K562 (cell line): Measurements from ENCODE around the gene RASSF3. TPM values are rescaled to one million over a fixed set of nuclear protein-coding genes. Genes with fewer than 3 reads are reported as not detected.

Experiments used
- ATAC-seq: fragments of 200-7000 bp; cut with Tn5 transposase; 3 replicates; pipeline ENCODE4 v1.9.1; 2020; ENCODE audit warnings: moderate library complexity
- BruUV-seq: library from RNA; stranded (reverse); fragments of 400-500 nt; replicated peaks from 2 replicates; lab custom pipeline; 2021; lab: Mats Ljungman, UMichigan
- CTCF ChIA-PET: fragments of 300-600 bp; formaldehyde crosslinking; extraction: SDS; loops from one replicate; lab custom pipeline; 2021; ENCODE audit warnings: low intra/inter-chr PET ratio; lab: Yijun Ruan, JAX
- POLR2A ChIA-PET: fragments of 300-600, 350-650 bp; sonication (Branson Sonifier 250); formaldehyde crosslinking; extraction: SDS; loops from one replicate; lab custom pipeline; 2021; ENCODE audit warnings: antibody characterized with exemption, inconsistent platforms; lab: Yijun Ruan, JAX
- DNase-seq, 4 experiments: peaks; one replicate each; pipeline versions ENCODE4 v3.0.0 to v3.0.0-alpha.2; 2011 to 2018; ENCODE audit warnings: low spot score in 3 of 4, mixed read lengths in 3 of 4; ENCODE audit errors: extremely low read depth in 1 of 4
- FAIRE-seq: peaks from 2 replicates; lab custom pipeline; 2011; peaks lifted over from hg19 to GRCh38; lab: Jason Lieb, UNC
- H2AFZ ChIP-seq: 2 replicates; pipeline ENCODE4 v1.6.0; 2011; ENCODE audit warnings: low read depth, low read length, control low read depth, inconsistent platforms
- H3K27ac ChIP-seq: fragments of 200-600 bp; 3 replicates; pipeline ENCODE4 v1.8.0; 2011; ENCODE audit warnings: low read depth, mild to moderate bottlenecking, control low read depth, inconsistent platforms, low read length, moderate library complexity, mixed read lengths; ENCODE audit errors: extremely low read depth
- H3K27me3 ChIP-seq, 2 experiments: fragments of 300-600 bp in 1 of 2; 2 replicates in 1 of 2; 3 replicates in 1 of 2; pipeline versions ENCODE4 v1.6.0 to v1.8.0; 2011; ENCODE audit warnings: inconsistent platforms in 2 of 2, low read length in 2 of 2, mild to moderate bottlenecking in 1 of 2, mixed read lengths in 1 of 2, moderate library complexity in 1 of 2; ENCODE audit not compliant: control insufficient read depth in 2 of 2, insufficient read depth in 2 of 2
- H3K36me3 ChIP-seq: fragments of 300-600 bp; 3 replicates; pipeline ENCODE4 v1.8.0; 2011; ENCODE audit warnings: mild to moderate bottlenecking, low read length, inconsistent platforms; ENCODE audit not compliant: control insufficient read depth, insufficient read depth
- H3K4me1 ChIP-seq, 2 experiments: fragments of 200-600 bp in 1 of 2; replicated peaks in 1 of 2; 2 replicates in 1 of 2; 3 replicates in 1 of 2; pipeline versions ENCODE4 v1.5.1 to v1.8.0; 2011; ENCODE audit warnings: inconsistent platforms in 2 of 2, low read length in 2 of 2, mild to moderate bottlenecking in 1 of 2, mixed read lengths in 1 of 2, moderate library complexity in 1 of 2; ENCODE audit not compliant: control insufficient read depth in 2 of 2, insufficient read depth in 2 of 2
- H3K4me2 ChIP-seq: 2 replicates; pipeline ENCODE4 v1.6.1; 2011; ENCODE audit warnings: low read length, control low read depth, inconsistent platforms, mixed read lengths; ENCODE audit not compliant: insufficient read depth
- H3K4me3 ChIP-seq: fragments of 200-600 bp; sonication (generic), shearing (Covaris generic); 2 replicates; pipeline ENCODE4 v1.5.1; 2016; ENCODE audit warnings: control low read depth, inconsistent platforms
- H3K79me2 ChIP-seq: fragments of 200-600 bp; 3 replicates; pipeline ENCODE4 v1.8.0; 2011; ENCODE audit warnings: low read length, inconsistent platforms; ENCODE audit not compliant: control insufficient read depth, insufficient read depth
- H3K9ac ChIP-seq, 2 experiments: 2 replicates each; pipeline versions ENCODE4 v1.6.0 to v1.6.1; 2011; ENCODE audit warnings: low read depth in 2 of 2, low read length in 2 of 2, control low read depth in 1 of 2, inconsistent platforms in 1 of 2, mild to moderate bottlenecking in 1 of 2, mixed read lengths in 1 of 2; ENCODE audit not compliant: insufficient read depth in 1 of 2
- H3K9me1 ChIP-seq: one replicate; pipeline ENCODE4 v1.6.0; 2011; ENCODE audit warnings: inconsistent platforms, mild to moderate bottlenecking, low read length, moderate library complexity; ENCODE audit not compliant: control insufficient read depth, insufficient read depth
- H3K9me3 ChIP-seq: replicated peaks from 2 replicates; pipeline ENCODE4 v1.5.1; 2011; ENCODE audit warnings: low read depth, low read length, inconsistent platforms; ENCODE audit not compliant: control insufficient read depth, insufficient read depth
- H4K20me1 ChIP-seq: replicated peaks from 2 replicates; pipeline ENCODE4 v1.6.1; 2011; ENCODE audit warnings: low read length, inconsistent platforms, mixed read lengths; ENCODE audit not compliant: control insufficient read depth, insufficient read depth
- CC2D1A ChIP-seq: fragments of 450-650 bp; IDR thresholded peaks from 2 replicates; pipeline ENCODE4 v1.6.1; 2017; ENCODE audit warnings: mild to moderate bottlenecking
- CHD2 ChIP-seq: IDR thresholded peaks from 2 replicates; pipeline ENCODE4 v1.6.1; 2011; ENCODE audit warnings: low read depth, low read length
- E2F4 ChIP-seq: sonication (generic); formaldehyde crosslinking; IDR thresholded peaks from 2 replicates; pipeline ENCODE4 v1.8.0; 2022; ENCODE audit warnings: mild to moderate bottlenecking, low read depth, missing genetic modification reagents
- EHMT2 ChIP-seq: fragments of 450-650 bp; IDR thresholded peaks from 2 replicates; pipeline ENCODE4 v1.6.1; 2018; ENCODE audit warnings: antibody characterized with exemption
- FOXA3 ChIP-seq, 2 experiments: fragments of 450-650 bp in 1 of 2; sonication (generic) in 1 of 2; formaldehyde crosslinking; IDR thresholded peaks in 1 of 2; conservative IDR thresholded peaks in 1 of 2; 2 replicates each; pipeline versions ENCODE4 v1.4.0 to v1.8.0; 2020 to 2022; ENCODE audit warnings: mild to moderate bottlenecking in 2 of 2, missing genetic modification reagents in 1 of 2
- KLF13 ChIP-seq: fragments of 450-650 bp; IDR thresholded peaks from 2 replicates; pipeline ENCODE4 v1.6.1; 2016; ENCODE audit warnings: missing genetic modification characterization, low read depth, mild to moderate bottlenecking, missing compliant biosample characterization, moderate library complexity, borderline replicate concordance
- NCOA1 ChIP-seq: fragments of 450-650 bp; IDR thresholded peaks from 2 replicates; pipeline ENCODE4 v1.6.1; 2016; ENCODE audit warnings: low read depth
- NR0B1 ChIP-seq: fragments of 450-650 bp; IDR thresholded peaks from one replicate; pipeline ENCODE4 v1.6.1; 2018; ENCODE audit warnings: mild to moderate bottlenecking, moderate library complexity; ENCODE audit not compliant: partially characterized antibody
- SIRT6 ChIP-seq: IDR thresholded peaks from one replicate; pipeline ENCODE4 v1.6.1; 2012; ENCODE audit warnings: low read depth, mild to moderate bottlenecking, control low read depth, inconsistent platforms, low read length, moderate library complexity
- TAL1 ChIP-seq: fragments of 450-650 bp; IDR thresholded peaks from 2 replicates; pipeline ENCODE4 v1.6.1; 2016; ENCODE audit warnings: mild to moderate bottlenecking
- TCF7 ChIP-seq: sonication (generic); IDR thresholded peaks from 2 replicates; pipeline ENCODE4 v1.6.1; 2016; ENCODE audit warnings: antibody characterized with exemption, borderline replicate concordance
- ZBED1 ChIP-seq: IDR thresholded peaks from 2 replicates; pipeline ENCODE4 v1.6.1; 2014
- ZBTB2 ChIP-seq: fragments of 450-650 bp; IDR thresholded peaks from 2 replicates; pipeline ENCODE4 v1.6.1; 2016; ENCODE audit warnings: antibody characterized with exemption
- WGBS: fragments of 100-300 bp; shearing (Covaris generic); methylation state at CpG from one replicate; pipeline ENCODE4 v1.1.6; 2016; ENCODE audit warnings: low coverage, mixed read lengths; ENCODE audit not compliant: insufficient coverage; ENCODE audit errors: missing lambda C conversion rate; 5-methylcytosine and 5-hydroxymethylcytosine counted together
- in situ Hi-C: fragments of 300-500 bp; cut with MboI; formaldehyde crosslinking; loops from 4 replicates; pipeline ENCODE4 v1.15.0; 2018; ENCODE audit warnings: inconsistent platforms, mixed read lengths
- intact Hi-C: fragments of 100-400 bp; cut with micrococcal nuclease; formaldehyde crosslinking; loops from 2 replicates; pipeline ENCODE4 v1.14.2; 2022
- polyA plus RNA-seq, 8 experiments: library from polyadenylated mRNA; depleted of rRNA in 4 of 8; stranded (reverse) in 5 of 8; unstranded in 3 of 8; fragments of >200 nt; fragmentation: Nextera tagmentation in 2 of 8; fragmentation: Illumina TruSeq in 1 of 8; extraction: Ambion mirVana in 2 of 8; extraction: Trizol in 1 of 8; gene quantifications; 2 replicates each; pipeline versions ENCODE4 v1.2.1 to v1.2.3, GENCODE V29; 2011 to 2014; ENCODE audit warnings: inconsistent platforms in 1 of 8, missing spikeins in 1 of 8
- total RNA-seq, 7 experiments: library from RNA; depleted of rRNA in 6 of 7; stranded (reverse); fragments of >200 nt in 6 of 7; fragmentation: Illumina TruSeq in 2 of 7; extraction: Trizol in 2 of 7; gene quantifications; 2 replicates each; pipeline versions ENCODE4 v1.2.1 to v1.2.3, GENCODE V29; 2011 to 2021; ENCODE audit warnings: low replicate concordance in 1 of 7

RASSF3 gene
- total and polyA plus RNA-seq, 9 of the 15 experiments (the other 6 are each of a cell fraction or from before 2014, with no cell fraction given), result 3.7 to 39.2 (median 20.2) TPM

- Histone ChIP-seq H2AFZ (no peak overlapping the region), H3K9ac (no peak overlapping the region), H3K9me1 (no peaks in the 10 kb centered on the region), H3K27me3 (no peaks in the 10 kb centered on the region), H3K36me3 (peaks cover 42% of the 10 kb centered on the region; the same call in 2 of the 3 replicates), H3K79me2 (peaks cover 36% of the 10 kb centered on the region), H3K27ac (no peak overlapping the region), H3K4me3 (no peak overlapping the region), H3K4me2 (no peak overlapping the region), H3K9me3 (no peaks in the 10 kb centered on the region), H4K20me1 (no peaks in the 10 kb centered on the region), H3K4me1 (peaks cover 13 to 14% of the 10 kb centered on the region in 2 experiments)
- in situ Hi-C loops (no loop called here), intact Hi-C loops (no loop called here)
- FAIRE-seq (no peak), DNase-seq (no peak), ATAC-seq (no peak)
- ChIA-PET POLR2A (interaction anchor here (1.1 to 1.3 kb wide), 2 partner anchors 9 to 12 kb away, joined by 3 to 4 read pairs; no protein-coding TSS in a partner anchor), CTCF (interaction anchor here (0.6 kb wide), 1 partner anchor 45 kb away, joined by 5 read pairs; no protein-coding TSS in a partner anchor)
- no TSS peak for BruUV-seq
- TF ChIP-seq NR0B1, result no peak
- 89% methylated on average over 3 of the region's 6 CpGs for WGBS
Observed at GRCh38 chr12:64685050-64685449, 74.8 kb downstream of the RASSF3 start.

GRCh38 chr12:64685605-64686004 lies 75.3 kb downstream of the RASSF3 start:
- in situ Hi-C loops, result no loop called here
- Histone ChIP-seq H3K4me3 (no peak overlapping the region), H3K9me3 (no peaks in the 10 kb centered on the region), H3K9ac (no peak overlapping the region), H3K27ac (no peak overlapping the region), H3K36me3 (peaks cover 42% of the 10 kb centered on the region; the same call in 2 of the 3 replicates), H2AFZ (no peak overlapping the region), H3K4me2 (no peak overlapping the region), H3K79me2 (peaks cover 31% of the 10 kb centered on the region), H3K4me1 (peaks cover 8 to 11% of the 10 kb centered on the region in 2 experiments), H3K9me1 (no peaks in the 10 kb centered on the region), H4K20me1 (no peaks in the 10 kb centered on the region), H3K27me3 (no peaks in the 10 kb centered on the region)
- POLR2A ChIA-PET, result interaction anchor here (1.1 kb wide), 1 partner anchor 12 kb away, joined by 3 read pairs; no protein-coding TSS in a partner anchor
- no peak for ATAC-seq
- 93% methylated on average over 15 of the region's 15 CpGs for WGBS
- TF ChIP-seq CHD2 (no peak), FOXA3 (CRISPR knock-in tag; conservative IDR thresholded peaks at IDR 0.05 in 1 of 2, IDR thresholded peaks at IDR 0.05 in 1 of 2) (no peak), SIRT6 (no peak), KLF13 (tag) (no peak), ZBED1 (no peak), E2F4 (CRISPR knock-in tag) (no peak), CC2D1A (no peak), TCF7 (no peak), NCOA1 (no peak), TAL1 (no peak), EHMT2 (no peak), ZBTB2 (no peak)
- no TSS peak for BruUV-seq
- CTCF ChIA-PET, result no interaction called here
- intact Hi-C loops, result no loop called here
- no peak for FAIRE-seq
- DNase-seq, result no peak
